Measurements from ENCODE around the gene KCNT2.

DNA sequence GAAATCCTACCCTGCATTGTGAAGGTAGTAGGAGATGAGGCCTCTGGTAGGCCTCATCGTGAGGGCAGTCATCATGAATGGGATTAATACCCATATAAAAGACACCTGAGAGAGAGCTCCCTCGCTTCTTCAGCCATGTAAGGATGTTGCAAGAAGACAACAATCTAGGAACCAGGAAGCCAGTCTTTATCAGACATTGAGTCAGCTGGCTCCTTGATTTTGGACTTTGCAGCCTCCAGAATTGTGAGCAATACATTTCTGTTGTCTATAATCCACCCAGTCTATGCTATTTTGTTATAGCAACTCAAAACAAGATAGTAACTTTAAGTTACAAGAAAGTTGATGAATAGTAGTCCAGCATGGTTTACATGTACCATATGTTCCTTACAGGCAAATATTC is 208.5 kb downstream of the KCNT2 start:
- TF ChIP-seq, protein P1, sequence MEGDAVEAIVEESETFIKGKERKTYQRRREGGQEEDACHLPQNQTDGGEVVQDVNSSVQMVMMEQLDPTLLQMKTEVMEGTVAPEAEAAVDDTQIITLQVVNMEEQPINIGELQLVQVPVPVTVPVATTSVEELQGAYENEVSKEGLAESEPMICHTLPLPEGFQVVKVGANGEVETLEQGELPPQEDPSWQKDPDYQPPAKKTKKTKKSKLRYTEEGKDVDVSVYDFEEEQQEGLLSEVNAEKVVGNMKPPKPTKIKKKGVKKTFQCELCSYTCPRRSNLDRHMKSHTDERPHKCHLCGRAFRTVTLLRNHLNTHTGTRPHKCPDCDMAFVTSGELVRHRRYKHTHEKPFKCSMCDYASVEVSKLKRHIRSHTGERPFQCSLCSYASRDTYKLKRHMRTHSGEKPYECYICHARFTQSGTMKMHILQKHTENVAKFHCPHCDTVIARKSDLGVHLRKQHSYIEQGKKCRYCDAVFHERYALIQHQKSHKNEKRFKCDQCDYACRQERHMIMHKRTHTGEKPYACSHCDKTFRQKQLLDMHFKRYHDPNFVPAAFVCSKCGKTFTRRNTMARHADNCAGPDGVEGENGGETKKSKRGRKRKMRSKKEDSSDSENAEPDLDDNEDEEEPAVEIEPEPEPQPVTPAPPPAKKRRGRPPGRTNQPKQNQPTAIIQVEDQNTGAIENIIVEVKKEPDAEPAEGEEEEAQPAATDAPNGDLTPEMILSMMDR (conservative IDR thresholded peaks at IDR 0.05 in 1 of 2, IDR thresholded peaks at IDR 0.05 in 1 of 2; ENCODE audit: extremely low read depth in 1 of 2, insufficient read depth in 1 of 2, low read depth in 1 of 2, low read length in 2 of 2): no peak
- no peak for TF ChIP-seq EZH2 (IDR thresholded peaks at IDR 0.05; ENCODE audit: borderline replicate concordance, low read length)
